Memory B cell (primary cell): ENCODE measurements around the gene SEC14L2.
"Not testable (repeated sequence)": the region's sequence is repeated elsewhere in the genome, so short reads cannot be mapped to it uniquely, and the experiment has no call there.

Source experiments
- ATAC-seq: fragments of 150-1000 bp; cut with Tn5 transposase; 2 replicates; pipeline ENCODE4 v1.10.0; 2021; ENCODE audit warnings: low read depth, mild to moderate bottlenecking, moderate library complexity
- DNase-seq, 2 donors: peaks; one replicate each; pipeline ENCODE4 v3.0.0; 2022; ENCODE audit warnings: low spot score in 2 of 2
- H3K27ac Mint-ChIP-seq: one replicate; pipeline ENCODE4 v1.8.0; 2022; ENCODE audit warnings: mild to moderate bottlenecking, moderate library complexity, mixed read lengths
- H3K27me3 Mint-ChIP-seq: one replicate; pipeline ENCODE4 v1.8.0; 2022; ENCODE audit warnings: mixed read lengths
- H3K36me3 Mint-ChIP-seq: one replicate; pipeline ENCODE4 v1.8.0; 2022; ENCODE audit warnings: mild to moderate bottlenecking, mixed read lengths
- H3K4me1 Mint-ChIP-seq: one replicate; pipeline ENCODE4 v1.8.0; 2022; ENCODE audit warnings: mixed read lengths
- H3K4me3 Mint-ChIP-seq: one replicate; pipeline ENCODE4 v1.8.0; 2022; ENCODE audit warnings: mild to moderate bottlenecking, moderate library complexity, mixed read lengths
- H3K9me3 Mint-ChIP-seq: one replicate; pipeline ENCODE4 v1.8.0; 2022; ENCODE audit warnings: mixed read lengths

SEC14L2 gene

GRCh38 chr22:30457981-30458380, 61.2 kb downstream of the SEC14L2 start:
- H3K4me1 Mint-ChIP-seq = peaks cover 2% of the 10 kb centered on the region
- H3K4me3 Mint-ChIP-seq = no peak overlapping the region
- DNase-seq (no peak), ATAC-seq (no peak)
- H3K27me3 Mint-ChIP-seq = peaks cover 18% of the 10 kb centered on the region
- H3K9me3 Mint-ChIP-seq = peaks cover 5% of the 10 kb centered on the region
- no peaks in the 10 kb centered on the region for H3K36me3 Mint-ChIP-seq
- H3K27ac Mint-ChIP-seq = no peak overlapping the region

GRCh38 chr22:30459181-30460052, 62.6 kb downstream of the SEC14L2 start:
- Mint-ChIP-seq H3K27me3 (peaks cover 17% of the 10 kb centered on the region), H3K27ac (no peak overlapping the region), H3K4me1 (peaks cover 2% of the 10 kb centered on the region), H3K36me3 (no peaks in the 10 kb centered on the region), H3K9me3 (peaks cover 5% of the 10 kb centered on the region), H3K4me3 (no peak overlapping the region)
- DNase-seq (no peak), ATAC-seq (peak; percentile 64)

- H3K36me3 Mint-ChIP-seq = no peaks in the 10 kb centered on the region
- peaks cover 22% of the 10 kb centered on the region for H3K27me3 Mint-ChIP-seq
- ATAC-seq = no peak
- DNase-seq = no peak
- no peak overlapping the region for H3K27ac Mint-ChIP-seq
- H3K4me3 Mint-ChIP-seq = no peak overlapping the region
- H3K4me1 Mint-ChIP-seq = peaks cover 2% of the 10 kb centered on the region
- H3K9me3 Mint-ChIP-seq = peaks cover 8% of the 10 kb centered on the region
Observed at GRCh38 chr22:30460147-30460546, 63.3 kb downstream of the SEC14L2 start.

GRCh38 chr22:30460555-30460954, 63.7 kb downstream of the SEC14L2 start:
- H3K36me3 Mint-ChIP-seq, DNase-seq, ATAC-seq, H3K4me3 Mint-ChIP-seq, H3K27ac Mint-ChIP-seq, H3K4me1 Mint-ChIP-seq: not testable (repeated sequence)
- H3K27me3 Mint-ChIP-seq = peaks cover 25% of the 10 kb centered on the region
- H3K9me3 Mint-ChIP-seq = peaks cover 10% of the 10 kb centered on the region

- H3K27ac Mint-ChIP-seq = no peak overlapping the region
- ATAC-seq = no peak
- peaks cover 7% of the 10 kb centered on the region for H3K9me3 Mint-ChIP-seq
- H3K4me3 Mint-ChIP-seq = no peak overlapping the region
- DNase-seq = no peak
- H3K4me1 Mint-ChIP-seq = no peaks in the 10 kb centered on the region
- peaks cover 3% of the 10 kb centered on the region for H3K36me3 Mint-ChIP-seq
- H3K27me3 Mint-ChIP-seq = peaks cover 30% of the 10 kb centered on the region
Observed at GRCh38 chr22:30469165-30469564, 72.3 kb downstream of the SEC14L2 start.

- H3K27ac Mint-ChIP-seq = no peak overlapping the region
Observed at GRCh38 chr22:30470655-30471054, 73.8 kb downstream of the SEC14L2 start.

GRCh38 chr22:30471616-30472318, 74.9 kb downstream of the SEC14L2 start, which contains the start of gene SEC14L3:
Gene SEC14L3, minus strand, starts transcription at chr22:30472017. Its CDS starts 59 bp downstream, at chr22:30471958.
- no peak within 1 kb of the TSS for H3K4me3 Mint-ChIP-seq
- H3K27me3 Mint-ChIP-seq = peaks cover 22% of the 10 kb centered on the region
- DNase-seq (no peak), ATAC-seq (no peak)
- H3K27ac Mint-ChIP-seq = no peak within 1 kb of the TSS
- H3K4me1 Mint-ChIP-seq = no peaks in the 10 kb centered on the region
- H3K9me3 Mint-ChIP-seq = no peaks in the 10 kb centered on the region
- H3K36me3 Mint-ChIP-seq = no peaks in the 10 kb centered on the region

More at GRCh38 chr22:30470655-30471054, 73.8 kb downstream of the SEC14L2 start:
- peaks cover 22% of the 10 kb centered on the region for H3K27me3 Mint-ChIP-seq
- ATAC-seq (no peak), DNase-seq (no peak)
- H3K36me3 Mint-ChIP-seq = peaks cover 1% of the 10 kb centered on the region
- peaks cover 1% of the 10 kb centered on the region for H3K9me3 Mint-ChIP-seq
- no peaks in the 10 kb centered on the region for H3K4me1 Mint-ChIP-seq
- H3K4me3 Mint-ChIP-seq = no peak overlapping the region

- DNase-seq (no peak), ATAC-seq (no peak)
- H3K27ac Mint-ChIP-seq = no peak overlapping the region
- H3K4me3 Mint-ChIP-seq = no peak overlapping the region
- no peaks in the 10 kb centered on the region for H3K4me1 Mint-ChIP-seq
- peaks cover 24% of the 10 kb centered on the region for H3K27me3 Mint-ChIP-seq
- no peaks in the 10 kb centered on the region for H3K9me3 Mint-ChIP-seq
- H3K36me3 Mint-ChIP-seq = no peaks in the 10 kb centered on the region
Observed at GRCh38 chr22:30472994-30473720, 76.3 kb downstream of the SEC14L2 start.

- H3K4me3 Mint-ChIP-seq = no peak overlapping the region
- H3K9me3 Mint-ChIP-seq = no peaks in the 10 kb centered on the region
- H3K36me3 Mint-ChIP-seq = no peaks in the 10 kb centered on the region
- peaks cover 22% of the 10 kb centered on the region for H3K27me3 Mint-ChIP-seq
- no peaks in the 10 kb centered on the region for H3K4me1 Mint-ChIP-seq
- H3K27ac Mint-ChIP-seq = no peak overlapping the region
- DNase-seq (no peak), ATAC-seq (no peak)
Observed at GRCh38 chr22:30474121-30474520, 77.3 kb downstream of the SEC14L2 start.
